ENCODE results near the gene SLC35B2.

SLC35B2 gene

DNA sequence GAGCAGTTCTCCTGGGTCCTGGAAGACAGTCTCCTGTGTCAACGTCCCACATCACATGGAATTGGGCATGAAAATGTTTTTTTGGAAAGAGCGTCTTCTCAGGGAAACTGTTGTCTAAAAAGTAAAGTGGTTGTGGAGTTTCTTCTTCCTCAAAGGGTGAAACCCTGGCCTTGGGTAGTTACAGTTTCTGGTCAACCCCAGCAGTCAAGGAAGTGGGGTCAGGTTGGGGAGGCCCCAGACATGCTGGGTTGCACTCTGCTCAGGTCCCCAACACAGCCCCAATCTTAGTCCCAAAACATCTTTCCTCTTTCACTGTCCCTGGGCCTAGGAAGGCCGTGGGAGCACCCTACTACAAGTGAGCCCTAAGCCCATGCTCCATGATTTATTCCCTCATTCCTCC lies 9.0 kb upstream of the SLC35B2 start:
- no peak for DNase-seq

GRCh38 chr6:44265722-44266233 lies 8.4 kb upstream of the SLC35B2 start:
- DNase-seq, result no peak

DNA sequence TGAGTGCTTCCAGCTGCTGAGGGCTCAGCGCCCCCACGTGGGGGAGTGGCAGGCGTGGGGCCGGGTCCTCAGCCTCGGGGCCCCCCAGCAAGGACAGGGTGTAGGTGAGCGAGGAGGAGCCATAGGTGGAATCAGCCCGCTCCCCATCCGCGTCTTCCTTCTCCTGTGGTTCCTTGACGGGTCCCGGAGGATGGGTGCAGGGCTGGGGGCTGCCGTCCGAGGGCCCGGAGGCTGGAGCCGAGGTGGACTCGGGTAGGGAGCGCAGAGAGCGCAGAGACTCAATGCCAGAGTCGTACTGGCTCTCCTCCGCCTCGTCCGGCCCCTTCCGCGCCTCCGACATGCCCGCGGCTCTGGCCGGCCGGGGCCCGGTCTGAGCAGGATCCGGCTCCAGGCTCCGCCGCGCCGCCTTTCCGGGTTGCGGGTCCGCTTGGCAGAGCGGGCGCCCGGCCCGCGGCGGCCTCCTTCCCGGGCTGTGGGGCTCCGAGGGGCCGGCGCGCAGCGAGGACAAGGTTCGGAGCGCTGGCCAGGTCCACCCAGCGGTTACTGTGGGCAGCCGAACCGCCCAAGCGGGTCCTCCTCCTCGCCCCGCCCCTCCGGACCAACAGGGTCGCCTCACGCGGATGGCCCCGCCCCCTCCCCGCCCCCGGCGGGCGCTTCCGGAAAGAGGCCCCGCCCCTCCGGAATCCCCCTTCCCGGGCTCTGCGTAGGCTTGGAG lies 7.8 kb upstream of the SLC35B2 start, which contains the start of gene NFKBIE:
Gene NFKBIE (minus strand): TSS at position 545 of the 715 bp plus-strand sequence. CDS start 205 bp downstream, at position 340.
- DNase-seq, result peak; percentile 92

DNA sequence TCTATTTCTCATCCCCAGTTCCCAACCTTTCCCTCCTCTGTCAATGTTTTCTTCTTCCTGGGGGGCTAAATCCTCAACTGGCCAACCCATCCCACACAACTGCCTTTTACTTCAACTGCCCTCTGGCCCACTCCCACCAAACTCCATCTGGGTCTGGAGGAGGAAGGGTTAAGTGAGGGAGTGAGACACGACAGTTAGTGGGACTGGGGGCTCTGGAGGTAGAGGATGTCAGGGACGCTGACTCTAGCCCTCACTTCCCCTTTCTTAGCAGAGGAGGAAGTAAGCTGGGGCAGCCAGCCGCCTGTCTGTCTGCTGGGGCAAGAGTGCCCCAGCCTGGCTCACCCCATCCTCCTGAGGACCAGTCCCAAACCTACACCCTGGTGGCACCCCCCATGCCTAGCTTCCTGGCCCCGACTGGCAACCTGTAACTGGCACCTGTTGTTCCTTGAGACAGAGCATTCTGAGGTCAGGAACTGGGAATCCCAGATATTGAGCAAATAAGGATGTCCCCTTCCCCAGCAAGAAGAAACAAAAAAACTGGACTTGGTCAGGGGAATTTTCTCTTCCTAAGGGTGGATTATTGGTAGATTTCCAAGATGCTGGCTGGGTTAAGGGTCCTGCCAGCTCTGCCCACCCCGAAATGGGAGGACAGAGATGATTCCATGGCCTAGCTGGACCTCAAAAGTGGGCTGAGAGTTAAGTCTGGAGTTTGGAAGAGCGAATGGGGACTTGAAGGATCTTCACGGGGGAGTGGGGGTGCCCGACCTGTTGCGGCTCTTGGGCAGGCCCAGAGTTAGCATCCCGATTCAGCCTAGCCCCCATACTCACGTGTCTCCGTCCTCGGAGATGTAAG lies 7.1 kb upstream of the SLC35B2 start:
- DNase-seq, result peak; percentile 91

GRCh38 chr6:44263354-44264100 lies 6.2 kb upstream of the SLC35B2 start:
- no peak for DNase-seq

DNA sequence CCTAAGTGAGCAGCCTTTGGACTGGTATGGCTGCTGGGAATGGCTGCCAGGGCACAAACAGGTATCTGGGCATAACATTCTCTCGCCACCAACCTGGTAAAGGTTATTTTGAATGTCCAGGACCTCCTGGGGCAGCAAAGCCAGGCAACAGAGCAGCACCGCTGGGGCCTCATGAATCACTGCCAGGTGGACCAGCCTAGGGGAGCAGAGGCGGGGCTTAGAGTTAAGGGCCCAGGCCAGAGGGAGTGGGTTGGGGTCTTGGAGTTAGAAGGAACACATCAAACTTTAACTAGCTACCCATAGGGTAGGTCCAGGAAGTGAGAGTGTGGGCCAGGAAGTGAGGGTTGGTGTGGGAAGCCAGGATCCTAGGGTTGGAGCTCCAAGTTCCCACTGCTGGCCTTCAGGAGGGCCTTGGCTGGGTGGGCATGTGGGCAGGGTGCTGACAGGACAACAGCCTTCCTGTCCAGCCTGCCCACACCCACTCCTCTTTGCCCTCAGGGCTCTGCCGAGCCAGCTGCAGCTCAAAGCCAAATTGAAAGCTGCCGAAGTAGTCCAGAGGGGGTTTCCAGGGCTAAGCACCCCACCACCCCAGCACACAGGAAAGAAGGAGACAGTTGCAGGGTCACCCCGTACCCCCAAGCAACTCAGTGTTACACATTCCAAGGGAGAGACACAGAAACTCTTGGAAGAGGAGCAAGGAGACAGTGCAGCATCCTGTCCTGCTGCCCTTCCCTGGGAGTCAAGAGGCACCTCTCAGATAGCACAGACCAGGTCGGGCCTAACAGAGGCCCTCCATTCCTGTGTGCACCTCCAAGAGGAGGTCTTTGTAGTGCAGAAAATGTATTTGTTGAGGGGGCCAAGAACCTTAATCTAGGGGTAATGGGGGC lies 5.4 kb upstream of the SLC35B2 start:
- no peak for DNase-seq

DNA sequence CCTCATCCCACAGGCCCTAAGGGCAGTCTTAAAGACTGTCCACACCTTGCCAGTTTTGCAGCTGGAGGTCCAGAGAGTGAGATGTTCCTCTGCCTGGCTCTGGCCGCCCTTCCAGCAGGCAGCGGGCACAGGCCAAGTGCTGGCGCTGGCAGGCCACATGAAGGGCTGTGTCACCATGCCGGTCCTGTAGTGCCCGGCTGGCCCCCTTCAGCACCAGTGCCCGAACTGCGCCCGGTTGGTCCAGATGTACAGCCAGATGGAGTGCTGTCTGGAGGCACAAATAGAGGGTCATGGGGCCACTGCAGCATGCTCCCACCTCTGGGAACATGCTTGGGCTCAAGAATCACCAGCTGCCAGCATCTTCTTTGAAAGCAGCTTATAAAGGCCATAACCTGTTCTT lies 4.3 kb upstream of the SLC35B2 start:
- DNase-seq, result no peak

DNA sequence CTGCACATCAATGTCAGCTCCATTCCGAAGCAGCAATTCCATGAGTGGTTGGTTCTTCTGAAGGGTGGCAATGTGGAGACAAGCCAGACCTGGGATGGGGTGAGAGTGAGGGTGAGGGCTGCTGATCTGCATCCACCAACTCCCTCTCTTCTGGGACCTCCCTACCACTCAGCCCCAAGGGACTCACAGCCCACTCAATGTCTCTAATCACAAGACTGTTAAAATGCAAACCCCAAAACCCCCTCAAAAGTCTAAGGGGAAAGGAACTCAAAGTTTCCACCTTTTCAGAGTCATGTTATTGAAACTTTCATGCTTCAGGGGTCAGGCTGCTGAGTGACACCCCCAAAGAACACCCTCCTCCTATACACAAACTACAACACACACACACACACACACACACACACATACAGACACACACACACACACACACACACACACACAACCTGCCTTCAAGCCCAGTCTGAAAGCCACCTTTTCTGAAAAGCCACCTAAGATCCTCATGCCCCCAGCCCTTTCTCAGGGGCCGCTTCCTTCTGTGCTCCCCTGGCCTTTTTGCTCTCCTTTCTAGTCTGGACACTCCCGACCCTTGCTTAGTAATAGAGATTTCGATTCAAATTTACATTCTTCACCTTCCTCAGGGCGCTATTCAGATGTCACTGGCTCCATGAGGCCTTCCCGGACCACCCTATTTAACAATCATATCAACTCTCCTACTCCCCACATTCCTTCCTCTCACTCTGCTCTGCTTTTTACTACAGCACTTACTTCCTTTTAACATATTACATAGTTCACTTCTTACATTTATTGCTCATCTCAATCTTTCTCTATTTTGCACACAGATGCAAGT lies 3.3 kb upstream of the SLC35B2 start:
- no peak for DNase-seq

- DNase-seq, result no peak
Observed at GRCh38 chr6:44260011-44260410, 2.7 kb upstream of the SLC35B2 start.

- no peak for DNase-seq
Observed at GRCh38 chr6:44258921-44259320, 1.6 kb upstream of the SLC35B2 start.

GRCh38 chr6:44258325-44258863 lies 1.1 kb upstream of the SLC35B2 start:
- DNase-seq, result no peak

DNA sequence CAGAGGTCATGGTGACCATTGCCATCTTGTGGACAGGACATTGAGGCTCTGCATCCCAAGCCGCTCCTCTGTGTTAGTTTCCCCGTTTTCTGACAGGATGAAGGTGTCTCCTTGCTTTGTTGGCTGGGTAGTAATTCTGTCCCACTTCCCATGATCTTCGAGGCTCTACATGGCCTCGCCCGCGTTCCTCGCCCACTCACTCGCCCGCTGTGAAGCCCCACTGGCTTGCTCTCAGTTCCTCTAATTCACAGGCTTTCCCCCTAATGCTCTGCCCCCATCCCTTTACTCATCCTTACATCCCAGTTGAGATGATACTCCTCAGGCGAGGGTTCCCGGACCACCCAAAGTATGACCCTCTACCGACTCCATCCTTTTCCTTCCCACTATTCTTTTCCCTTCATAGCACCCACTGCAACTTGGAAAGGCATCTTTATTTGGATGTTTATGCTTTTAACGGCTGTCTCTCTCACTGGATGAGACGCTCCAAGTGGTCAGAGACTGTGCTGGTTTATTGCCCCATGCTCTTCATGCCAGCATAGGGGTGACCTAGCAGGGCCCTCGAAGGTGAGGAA lies 511 bp upstream of the SLC35B2 start:
- DNase-seq, result no peak

DNA sequence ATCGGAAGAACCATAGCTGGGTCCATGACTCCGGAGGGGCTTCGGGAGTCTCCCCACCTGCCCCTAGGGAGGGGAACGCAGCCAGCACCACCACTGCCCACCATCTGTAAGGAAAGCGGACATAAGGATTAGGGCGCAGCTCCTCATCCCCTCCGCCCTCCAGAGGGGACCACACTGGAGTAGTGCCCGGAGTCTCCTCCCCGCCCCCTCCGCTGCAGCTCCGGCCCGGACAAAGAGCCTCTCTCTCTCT lies 628 bp downstream of the SLC35B2 start:
- DNase-seq, result no peak

- DNase-seq, result peak; percentile 59
Observed at GRCh38 chr6:44255871-44256774, 1.2 kb downstream of the SLC35B2 start.

DNA sequence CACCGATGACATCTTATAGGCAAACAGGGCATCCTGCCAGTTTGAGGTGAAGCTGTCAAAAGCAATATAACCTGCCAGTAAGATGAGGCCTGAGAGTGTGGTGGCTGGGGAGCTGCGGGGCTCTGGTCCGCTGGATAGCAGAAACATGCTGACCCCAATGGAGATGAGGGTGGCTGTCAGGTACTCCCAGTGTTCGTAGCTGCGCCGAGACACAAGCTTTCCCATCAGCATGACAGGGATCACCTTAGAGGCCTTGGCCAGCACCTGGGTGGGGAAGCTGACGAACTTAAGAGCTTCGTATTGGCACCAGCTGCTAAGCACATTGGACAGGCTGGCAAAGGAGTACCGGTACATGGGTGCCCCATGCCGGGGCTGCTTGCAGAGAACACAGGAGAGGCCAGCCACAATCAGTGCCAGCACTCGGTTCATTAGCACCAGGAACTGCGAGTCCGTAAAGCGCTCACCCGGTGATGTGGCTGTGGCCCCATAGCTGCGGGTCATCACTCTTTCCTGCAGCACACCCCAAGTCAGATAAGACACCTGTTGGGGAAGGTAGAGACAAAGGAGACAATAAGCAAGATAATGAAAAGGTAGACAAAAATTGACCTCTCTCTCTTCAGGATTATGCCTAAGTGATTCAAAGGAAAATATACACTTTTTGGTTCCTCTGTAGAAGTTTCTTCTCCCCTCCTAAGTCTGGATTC lies 2.1 kb downstream of the SLC35B2 start:
- peak; percentile 46 for DNase-seq

- peak; percentile 31 for DNase-seq
Observed at GRCh38 chr6:44254191-44255104, 2.9 kb downstream of the SLC35B2 start.

DNA sequence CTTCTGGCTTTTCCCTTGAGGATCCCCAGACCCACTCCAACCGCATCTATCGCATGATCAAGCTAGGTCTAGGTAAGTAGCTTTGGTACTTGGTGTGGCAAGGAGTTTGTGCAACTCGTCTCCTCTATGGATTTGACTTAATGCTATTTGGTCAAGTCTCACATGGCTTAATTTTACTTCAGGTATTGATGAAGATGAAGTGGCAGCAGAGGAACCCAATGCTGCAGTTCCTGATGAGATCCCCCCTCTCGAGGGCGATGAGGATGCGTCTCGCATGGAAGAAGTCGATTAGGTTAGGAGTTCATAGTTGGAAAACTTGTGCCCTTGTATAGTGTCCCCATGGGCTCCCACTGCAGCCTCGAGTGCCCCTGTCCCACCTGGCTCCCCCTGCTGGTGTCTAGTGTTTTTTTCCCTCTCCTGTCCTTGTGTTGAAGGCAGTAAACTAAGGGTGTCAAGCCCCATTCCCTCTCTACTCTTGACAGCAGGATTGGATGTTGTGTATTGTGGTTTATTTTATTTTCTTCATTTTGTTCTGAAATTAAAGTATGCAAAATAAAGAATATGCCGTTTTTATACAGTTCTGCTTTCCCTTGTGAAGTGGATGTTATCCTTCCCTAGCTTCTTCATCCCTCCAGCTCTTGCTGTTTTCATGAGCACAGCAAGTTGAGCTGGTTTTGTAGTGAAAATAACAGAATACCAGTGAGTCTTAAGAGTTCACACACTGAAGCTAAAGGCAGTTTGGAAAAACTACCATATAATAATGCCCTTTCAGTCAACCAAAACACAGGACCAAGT lies 3.8 kb downstream of the SLC35B2 start:
- peak; percentile 87 for DNase-seq
